Measurements from ENCODE around the gene TMEM156.

DNA sequence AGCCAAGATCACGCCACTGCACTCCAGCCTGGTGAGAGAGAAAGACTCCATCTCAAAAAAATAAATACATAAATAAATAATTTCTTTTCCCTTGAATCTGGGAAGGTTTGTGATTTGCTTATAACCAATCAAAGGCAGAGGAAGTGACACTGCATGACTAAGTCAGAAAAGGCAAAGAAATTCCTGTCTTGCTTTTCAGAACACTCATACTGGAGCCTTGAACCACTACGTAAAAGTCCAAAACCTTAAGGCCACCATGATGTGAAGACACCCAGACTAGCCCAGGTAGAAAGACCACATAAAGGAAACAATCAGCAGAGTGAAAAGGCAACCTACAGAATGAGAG, 36.6 kb downstream of the TMEM156 start:
- TF ChIP-seq, protein P1, sequence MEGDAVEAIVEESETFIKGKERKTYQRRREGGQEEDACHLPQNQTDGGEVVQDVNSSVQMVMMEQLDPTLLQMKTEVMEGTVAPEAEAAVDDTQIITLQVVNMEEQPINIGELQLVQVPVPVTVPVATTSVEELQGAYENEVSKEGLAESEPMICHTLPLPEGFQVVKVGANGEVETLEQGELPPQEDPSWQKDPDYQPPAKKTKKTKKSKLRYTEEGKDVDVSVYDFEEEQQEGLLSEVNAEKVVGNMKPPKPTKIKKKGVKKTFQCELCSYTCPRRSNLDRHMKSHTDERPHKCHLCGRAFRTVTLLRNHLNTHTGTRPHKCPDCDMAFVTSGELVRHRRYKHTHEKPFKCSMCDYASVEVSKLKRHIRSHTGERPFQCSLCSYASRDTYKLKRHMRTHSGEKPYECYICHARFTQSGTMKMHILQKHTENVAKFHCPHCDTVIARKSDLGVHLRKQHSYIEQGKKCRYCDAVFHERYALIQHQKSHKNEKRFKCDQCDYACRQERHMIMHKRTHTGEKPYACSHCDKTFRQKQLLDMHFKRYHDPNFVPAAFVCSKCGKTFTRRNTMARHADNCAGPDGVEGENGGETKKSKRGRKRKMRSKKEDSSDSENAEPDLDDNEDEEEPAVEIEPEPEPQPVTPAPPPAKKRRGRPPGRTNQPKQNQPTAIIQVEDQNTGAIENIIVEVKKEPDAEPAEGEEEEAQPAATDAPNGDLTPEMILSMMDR (IDR thresholded peaks at IDR 0.05), result no peak
- no peak for TF ChIP-seq POLR2A (IDR thresholded peaks at IDR 0.05)

All from Peyer's patch (tissue), 4 donors.